ENCODE measurements around the gene SPSB4. TPM values are rescaled to one million over a fixed set of nuclear protein-coding genes. Genes with fewer than 3 reads are reported as not detected.
"Not testable (repeated sequence)": the region's sequence is repeated elsewhere in the genome, so short reads cannot be mapped to it uniquely, and the experiment has no call there.

SPSB4 gene
- total RNA-seq, 1 donor from 2014 or later = 1.2 TPM

- intact Hi-C loops (cut with DNase I) = no loop called here
- TF ChIP-seq CTCF (IDR thresholded peaks at IDR 0.05) = no peak
- Histone ChIP-seq H3K36me3 (no peaks in the 10 kb centered on the region), H3K4me3 (no peak overlapping the region), H3K27ac (no peak overlapping the region), H3K4me1 (no peaks in the 10 kb centered on the region), H3K9me3 (no peaks in the 10 kb centered on the region), H3K27me3 (no peaks in the 10 kb centered on the region)
- ATAC-seq (no peak), DNase-seq (no peak)
Measured at GRCh38 chr3:141111364-141112155, 60.4 kb downstream of the SPSB4 start.

- DNase-seq (no peak), ATAC-seq (no peak)
- no peaks in the 10 kb centered on the region for H3K9me3 ChIP-seq
- no peak overlapping the region for H3K4me3 ChIP-seq
- H3K36me3 ChIP-seq = no peaks in the 10 kb centered on the region
- H3K27ac ChIP-seq = no peak overlapping the region
- no peaks in the 10 kb centered on the region for H3K27me3 ChIP-seq
- no peaks in the 10 kb centered on the region for H3K4me1 ChIP-seq
- TF ChIP-seq CTCF (IDR thresholded peaks at IDR 0.05) = no peak
- intact Hi-C loops (cut with DNase I) = no loop called here
Measured at GRCh38 chr3:141112686-141113297, 61.6 kb downstream of the SPSB4 start.

- ATAC-seq; intact Hi-C loops (cut with DNase I); H3K27ac ChIP-seq; H3K27me3 ChIP-seq; H3K9me3 ChIP-seq; H3K4me3 ChIP-seq; DNase-seq; H3K36me3 ChIP-seq; H3K4me1 ChIP-seq: not testable (repeated sequence)
Measured at GRCh38 chr3:141113680-141114079, 62.5 kb downstream of the SPSB4 start.

DNA sequence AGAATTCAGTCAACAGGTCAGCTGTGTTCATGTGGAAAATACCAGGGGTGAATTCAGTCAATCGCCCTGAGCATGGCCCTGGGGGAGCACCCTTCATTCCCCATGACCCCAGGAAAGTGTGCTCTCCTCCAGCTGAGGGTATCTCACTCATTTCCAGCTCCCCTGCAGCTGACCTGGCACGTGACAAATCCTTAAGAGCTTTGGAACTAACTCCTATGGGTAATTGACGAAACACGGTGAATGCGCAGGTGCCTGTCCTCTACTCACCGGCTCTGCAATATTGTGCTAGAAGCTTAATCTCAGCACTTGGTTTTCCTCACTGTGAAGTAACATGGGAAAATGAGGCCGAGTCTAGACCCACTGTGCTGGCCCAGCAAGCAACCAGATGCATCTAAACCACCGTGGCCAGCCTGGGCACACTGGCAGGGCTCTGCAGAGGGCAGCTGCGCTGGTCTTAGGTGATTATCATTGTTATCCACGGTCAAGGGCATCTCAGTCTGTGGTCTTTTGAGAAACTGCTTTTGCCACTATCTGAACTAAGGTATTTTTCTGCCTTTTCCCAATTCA is 63.1 kb downstream of the SPSB4 start:
- no peak for TF ChIP-seq CTCF (IDR thresholded peaks at IDR 0.05)
- H3K4me3 ChIP-seq = no peak overlapping the region
- no peaks in the 10 kb centered on the region for H3K9me3 ChIP-seq
- H3K27me3 ChIP-seq = no peaks in the 10 kb centered on the region
- no peaks in the 10 kb centered on the region for H3K4me1 ChIP-seq
- intact Hi-C loops (cut with DNase I) = no loop called here
- no peak overlapping the region for H3K27ac ChIP-seq
- H3K36me3 ChIP-seq = no peaks in the 10 kb centered on the region
- no peak for ATAC-seq
- no peak for DNase-seq

DNA sequence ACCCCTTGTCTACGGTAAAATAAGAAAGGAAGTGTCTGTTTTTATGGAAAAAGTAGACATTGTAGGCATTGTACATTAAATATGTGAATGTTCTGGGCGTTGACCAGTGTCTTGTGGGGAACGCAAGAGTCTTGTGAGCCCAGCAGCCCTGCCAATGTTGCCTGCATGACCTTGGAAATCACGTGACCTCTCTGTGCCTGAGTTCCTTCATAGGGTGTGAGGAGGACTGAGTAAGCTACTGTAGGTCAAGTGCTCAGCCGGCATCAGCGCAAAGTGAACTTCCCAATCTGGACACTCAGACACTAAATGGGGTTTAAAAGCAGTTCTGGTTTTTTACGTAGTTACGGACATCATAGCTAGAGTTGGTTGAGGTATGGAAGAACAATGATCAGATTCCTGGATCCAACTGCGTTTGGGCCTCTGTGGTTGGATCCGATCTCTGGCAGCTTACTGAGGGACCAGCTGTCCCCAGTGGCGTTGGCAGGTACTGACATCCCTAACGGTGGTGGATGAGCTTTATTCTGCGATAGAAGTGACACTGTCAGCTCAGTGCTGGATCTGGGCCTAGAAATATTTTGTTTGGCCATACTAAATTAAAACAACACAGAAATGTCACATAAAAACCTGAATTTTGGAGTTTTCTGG is 63.8 kb downstream of the SPSB4 start:
- H3K9me3 ChIP-seq = no peaks in the 10 kb centered on the region
- H3K4me1 ChIP-seq = no peaks in the 10 kb centered on the region
- no peak overlapping the region for H3K4me3 ChIP-seq
- ATAC-seq (no peak), DNase-seq (no peak)
- TF ChIP-seq CTCF (IDR thresholded peaks at IDR 0.05) = peak; percentile 30
- H3K27me3 ChIP-seq = no peaks in the 10 kb centered on the region
- intact Hi-C loops (cut with DNase I) = no loop called here
- H3K36me3 ChIP-seq = no peaks in the 10 kb centered on the region
- H3K27ac ChIP-seq = no peak overlapping the region
